HG03108 (cell line): ENCODE data around the gene HAGHL.
"Not testable (repeated sequence)": the region's sequence is repeated elsewhere in the genome, so short reads cannot be mapped to it uniquely, and the experiment has no call there.

Source experiments
- ATAC-seq: cut with Tn5 transposase; IDR thresholded peaks from one replicate; pipeline ENCODE4 v1.9.1; 2021; ENCODE audit warnings: moderate library complexity; ENCODE audit not compliant: unreplicated experiment

The HAGHL gene

DNA sequence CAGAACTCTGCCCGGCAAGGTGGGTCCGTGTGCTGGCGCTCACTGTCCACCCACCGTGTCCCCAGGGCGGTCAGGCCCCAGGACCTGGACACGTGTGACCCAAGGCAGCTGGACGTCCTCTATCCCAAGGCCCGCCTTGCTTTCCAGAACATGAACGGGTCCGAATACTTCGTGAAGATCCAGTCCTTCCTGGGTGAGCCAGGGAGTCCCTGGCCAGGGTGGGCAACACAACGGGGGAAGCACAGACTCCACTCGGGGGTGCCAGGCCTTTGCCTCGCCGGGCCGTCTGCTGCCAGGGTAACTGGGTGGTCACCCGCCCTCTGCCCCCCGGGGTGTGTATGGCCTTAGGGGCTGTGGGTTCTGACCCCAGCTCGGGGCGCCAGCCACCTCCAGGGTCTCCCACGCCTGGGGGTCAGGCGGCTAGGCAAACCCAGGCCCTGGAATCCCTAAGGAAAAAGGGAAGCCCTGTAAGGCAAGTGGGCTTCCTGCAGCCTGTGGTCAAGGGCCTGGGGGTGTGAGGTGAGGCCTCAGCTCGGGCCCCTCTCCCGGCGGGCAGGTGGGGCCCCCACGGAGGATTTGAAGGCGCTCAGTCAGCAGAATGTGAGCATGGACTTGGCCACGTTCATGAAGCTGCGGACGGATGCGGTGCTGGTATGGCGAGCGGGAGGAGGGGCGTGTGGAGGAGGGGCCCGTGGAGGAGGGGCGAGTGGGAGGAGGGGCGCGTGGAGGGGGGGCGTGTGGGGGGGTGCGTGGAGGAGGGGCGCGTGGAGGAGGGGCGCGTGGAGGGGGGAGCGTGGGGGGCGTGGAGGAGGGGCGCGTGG lies 40.1 kb downstream of the HAGHL start:
- no peak for ATAC-seq

DNA sequence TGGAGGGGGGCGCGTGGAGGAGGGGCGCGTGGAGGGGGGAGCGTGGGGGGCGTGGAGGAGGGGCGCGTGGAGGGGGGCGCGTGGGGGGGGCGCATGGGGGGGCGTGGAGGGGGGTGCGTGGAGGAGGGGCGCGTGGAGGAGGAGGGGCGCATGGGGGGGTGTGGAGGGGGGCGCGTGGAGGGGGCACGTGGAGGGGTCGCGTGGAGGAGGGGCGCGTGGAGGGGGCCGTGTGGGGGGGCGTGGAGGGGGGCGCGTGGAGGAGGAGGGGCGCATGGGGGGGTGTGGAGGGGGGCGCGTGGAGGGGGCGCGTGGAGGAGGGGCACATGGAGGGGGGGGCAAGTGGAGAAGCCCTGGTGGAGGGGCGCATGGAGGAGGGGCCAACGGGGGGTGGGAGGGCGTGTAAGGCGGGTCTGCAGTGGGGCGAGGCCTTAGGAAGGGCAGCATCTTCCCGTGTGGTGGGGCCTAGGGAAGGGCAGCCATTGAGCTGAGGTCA lies 40.9 kb downstream of the HAGHL start:
- ATAC-seq: no peak

DNA sequence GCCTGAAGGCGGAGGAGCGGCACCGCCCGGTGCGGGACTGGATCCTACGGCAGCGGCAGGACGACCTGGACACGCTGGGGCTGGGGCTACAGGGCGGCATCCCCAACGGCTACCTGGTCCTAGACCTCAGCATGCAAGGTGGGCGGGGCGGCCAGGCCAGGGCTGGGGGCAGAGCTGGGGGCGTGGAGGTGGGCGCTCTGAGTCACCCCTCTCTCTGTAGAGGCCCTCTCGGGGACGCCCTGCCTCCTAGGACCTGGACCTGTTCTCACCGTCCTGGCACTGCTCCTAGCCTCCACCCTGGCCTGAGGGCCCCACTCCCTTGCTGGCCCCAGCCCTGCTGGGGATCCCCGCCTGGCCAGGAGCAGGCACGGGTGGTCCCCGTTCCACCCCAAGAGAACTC lies 41.5 kb downstream of the HAGHL start:
- no peak for ATAC-seq

DNA sequence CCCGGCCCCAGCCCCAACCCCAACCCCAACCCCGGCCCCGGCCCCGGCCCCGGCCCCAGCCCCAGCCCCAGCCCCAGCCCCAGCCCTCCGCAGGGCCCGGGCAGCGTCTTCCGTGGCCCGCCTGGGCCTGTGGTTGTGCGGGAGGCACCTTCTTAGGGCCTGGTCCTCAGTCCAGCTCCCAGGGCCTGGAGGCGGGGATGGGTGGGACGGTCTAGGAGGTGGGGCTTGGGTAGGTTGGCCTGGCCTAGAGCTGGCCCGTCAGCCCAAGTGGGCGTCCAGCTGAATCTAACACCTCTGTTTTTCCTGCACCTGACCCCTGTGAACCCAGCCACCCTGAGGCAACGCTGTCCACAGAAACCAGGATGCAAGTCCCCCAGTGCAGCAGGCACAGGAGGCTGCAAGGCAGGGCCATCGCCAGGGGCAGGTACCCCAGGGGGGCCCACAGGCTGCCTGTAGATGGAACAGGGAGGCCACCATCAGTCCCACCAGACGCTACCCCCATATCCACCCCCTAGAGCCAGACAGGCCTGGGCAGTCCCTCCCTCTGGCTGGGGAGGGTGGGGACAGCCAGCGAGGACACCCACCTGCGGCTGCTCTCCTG lies 42.4 kb downstream of the HAGHL start:
- ATAC-seq: no peak

DNA sequence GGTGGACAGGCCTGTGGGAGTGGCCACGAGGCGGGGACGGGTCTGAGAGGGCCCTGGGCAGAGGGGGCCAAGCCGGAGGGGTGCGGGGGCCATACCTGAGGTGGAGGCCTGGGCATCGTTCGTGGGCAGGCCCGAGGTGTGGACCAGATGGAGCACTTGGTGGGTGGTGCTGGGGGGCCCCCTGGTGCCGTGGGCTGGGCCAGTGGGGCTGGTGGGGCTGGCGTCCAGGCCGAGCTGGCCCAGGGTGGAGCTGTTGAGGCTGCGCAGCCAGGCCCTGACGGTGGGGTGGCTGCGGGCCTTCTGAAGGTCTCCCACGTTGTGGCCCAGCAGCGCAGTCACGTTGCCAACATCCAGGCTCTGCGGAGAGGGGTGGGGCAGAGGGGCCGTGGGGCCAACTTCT lies 43.0 kb downstream of the HAGHL start:
- ATAC-seq: no peak

DNA sequence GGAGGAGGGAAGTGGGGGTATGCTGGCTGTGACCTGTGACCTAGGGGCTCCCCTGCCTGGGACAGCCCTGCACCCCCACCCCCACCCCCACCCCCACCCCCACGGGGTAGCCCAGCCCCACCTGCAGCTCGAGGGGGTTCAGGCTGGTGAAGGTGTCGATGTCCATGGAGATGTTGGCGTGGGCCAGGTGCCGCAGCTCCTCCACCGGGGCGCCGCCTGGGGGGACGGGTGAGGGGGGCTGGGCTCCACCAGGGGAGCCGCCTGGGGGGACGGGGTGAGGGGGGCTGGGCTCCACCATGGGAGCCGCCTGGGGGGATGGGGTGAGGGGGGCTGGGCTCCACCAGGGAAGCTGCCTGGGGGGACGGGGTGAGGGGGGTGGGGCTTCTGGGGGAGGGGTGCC lies 43.5 kb downstream of the HAGHL start:
- ATAC-seq: no peak

DNA sequence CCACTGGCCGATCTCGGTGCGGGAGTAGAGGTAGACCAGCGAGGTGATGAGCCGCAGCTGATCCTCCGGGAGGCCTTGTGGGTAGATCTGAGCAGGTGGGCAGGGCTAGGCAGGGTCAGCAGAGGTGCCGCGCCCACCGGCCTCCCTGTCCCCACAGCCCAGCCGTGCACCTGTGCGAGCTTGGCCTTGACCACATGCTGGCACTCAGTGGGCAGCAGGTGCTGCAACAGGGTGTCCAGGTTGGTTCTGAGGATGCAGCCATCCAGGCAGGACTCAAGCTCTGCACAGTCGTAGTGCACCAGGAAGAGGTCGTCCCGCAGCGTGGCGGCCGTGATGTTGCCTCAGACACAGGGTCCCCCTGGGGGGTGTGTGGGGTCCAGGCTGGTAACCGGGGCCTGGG lies 46.1 kb downstream of the HAGHL start:
- no peak for ATAC-seq

DNA sequence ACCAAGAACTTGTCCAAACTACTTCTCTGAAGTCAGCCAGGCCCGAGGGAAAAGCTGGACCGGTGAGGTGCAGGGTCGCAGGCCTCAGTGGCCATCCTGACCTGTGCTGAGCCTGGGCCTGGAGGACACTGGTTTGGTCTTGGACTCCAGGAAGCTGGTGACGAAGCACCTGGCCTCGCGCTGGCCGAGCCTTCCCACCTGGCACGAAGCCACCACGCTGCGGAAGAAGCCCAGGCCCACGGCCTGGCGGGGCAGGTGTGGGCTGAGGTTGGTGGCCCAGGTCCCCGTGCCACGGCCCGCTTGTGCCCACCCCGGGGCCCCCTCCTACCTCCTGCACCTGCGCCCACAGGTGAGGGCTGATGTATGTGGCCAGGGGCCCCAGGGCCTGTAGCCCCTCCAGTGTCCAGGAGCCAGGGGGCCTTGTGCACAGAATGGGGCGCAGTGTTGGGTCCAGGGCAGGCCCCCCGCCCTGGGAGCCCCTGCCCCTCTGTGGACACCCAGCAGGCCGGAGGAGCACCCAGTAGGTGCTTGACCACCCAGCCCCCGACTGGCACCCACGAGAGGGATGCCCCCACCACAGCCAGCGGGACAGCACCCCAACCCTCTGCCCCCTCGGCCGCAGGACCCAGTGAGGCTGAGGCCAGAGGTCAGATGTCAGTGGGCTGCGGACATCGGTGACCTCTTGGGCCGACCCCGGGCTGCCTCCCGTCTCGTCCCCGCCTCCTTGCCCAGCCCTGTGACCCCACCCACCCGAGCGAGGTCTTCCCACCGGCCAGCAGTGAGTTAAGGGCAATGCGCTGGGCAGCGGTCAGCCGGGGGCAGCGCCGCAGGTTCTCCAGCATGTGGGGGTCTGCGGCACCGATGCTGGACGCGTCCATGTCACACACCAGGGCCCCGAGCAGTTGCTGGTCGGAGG lies 47.4 kb downstream of the HAGHL start:
- no peak for ATAC-seq

DNA sequence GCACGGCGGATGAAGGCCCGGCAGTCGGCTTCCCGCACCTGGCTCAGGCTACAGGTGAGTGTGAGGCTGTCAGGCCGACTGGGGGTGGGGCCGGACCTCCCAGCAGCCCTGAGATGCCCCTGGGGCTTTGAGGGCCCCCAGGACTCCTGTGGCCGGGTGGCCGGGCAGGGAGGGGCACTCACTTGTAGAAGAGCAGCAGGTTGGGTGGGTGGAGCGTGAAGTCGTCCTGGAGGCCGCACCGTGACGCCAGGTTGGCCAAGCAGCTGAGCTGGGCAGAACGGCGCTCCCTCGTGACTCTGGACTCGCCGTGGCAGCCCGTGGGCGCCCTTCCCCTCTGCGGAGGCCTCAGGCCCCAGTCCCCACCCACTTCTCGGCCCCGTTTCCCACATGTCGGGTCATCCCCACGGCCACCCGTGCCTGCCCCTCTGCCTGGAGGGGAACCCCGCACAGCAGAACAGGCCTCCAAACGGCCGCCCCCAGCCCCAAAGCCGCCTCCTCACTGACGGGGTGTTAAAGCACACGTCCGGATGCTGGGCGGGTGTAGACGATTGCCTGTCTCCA lies 48.4 kb downstream of the HAGHL start:
- no peak for ATAC-seq

DNA sequence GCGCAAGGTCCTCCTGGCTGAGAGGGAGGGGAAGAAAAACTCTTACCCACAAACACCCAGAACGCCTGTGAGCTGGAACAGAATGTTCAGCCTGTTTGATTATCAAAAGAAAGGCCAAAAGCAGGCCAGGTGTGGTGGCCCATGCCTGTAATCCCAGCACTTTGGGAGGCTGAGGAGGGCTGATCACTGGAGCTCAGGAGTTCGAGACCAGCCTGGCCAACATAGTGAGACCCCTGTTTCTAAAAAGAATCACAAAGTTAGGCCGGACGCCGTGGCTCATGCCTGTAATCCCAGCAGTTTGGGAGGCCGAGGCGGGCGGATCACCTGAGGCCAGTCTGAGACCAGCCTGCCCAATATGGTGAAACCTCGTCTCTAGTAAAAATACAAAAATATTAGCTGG lies 49.4 kb downstream of the HAGHL start:
- not testable (repeated sequence) for ATAC-seq

DNA sequence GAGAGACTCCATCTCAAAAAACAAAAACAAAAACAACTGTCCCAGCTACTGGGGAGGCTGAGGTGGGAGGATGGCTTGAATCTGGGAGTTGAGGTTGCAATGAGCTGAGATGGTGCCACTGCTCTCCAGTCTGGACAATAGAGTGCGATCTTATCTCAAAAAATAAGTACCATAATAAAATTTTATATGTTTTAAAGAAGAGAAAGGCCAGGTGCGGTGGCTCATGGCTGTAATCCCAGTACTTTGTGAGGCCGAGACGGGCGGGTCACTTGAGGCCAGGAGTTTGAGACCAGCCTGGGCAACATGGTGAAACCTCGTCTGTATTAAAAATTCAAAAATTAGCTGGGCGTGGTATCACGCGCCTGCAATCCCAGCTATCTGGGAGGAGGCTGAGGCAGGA lies 49.9 kb downstream of the HAGHL start:
- ATAC-seq: no peak

DNA sequence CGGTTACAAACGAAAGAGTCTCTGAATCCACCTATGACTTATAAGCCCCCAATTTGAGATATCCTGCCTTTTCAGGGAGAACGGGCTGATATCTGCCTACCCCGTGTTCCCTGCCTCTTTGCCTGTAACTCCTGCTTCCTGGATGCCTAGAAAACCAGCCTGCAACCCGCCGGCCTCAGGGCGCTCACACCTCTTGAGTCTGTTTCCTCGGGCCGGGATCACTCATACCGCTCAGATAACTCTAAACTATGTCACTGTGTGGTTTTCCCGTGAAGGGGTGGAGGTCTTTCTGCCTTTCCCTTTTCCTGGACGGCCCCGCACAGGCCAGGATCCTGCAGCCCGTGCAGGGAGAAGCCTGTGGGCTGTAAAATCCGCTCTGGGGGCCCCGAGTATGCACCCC lies 50.9 kb downstream of the HAGHL start:
- ATAC-seq: no peak

DNA sequence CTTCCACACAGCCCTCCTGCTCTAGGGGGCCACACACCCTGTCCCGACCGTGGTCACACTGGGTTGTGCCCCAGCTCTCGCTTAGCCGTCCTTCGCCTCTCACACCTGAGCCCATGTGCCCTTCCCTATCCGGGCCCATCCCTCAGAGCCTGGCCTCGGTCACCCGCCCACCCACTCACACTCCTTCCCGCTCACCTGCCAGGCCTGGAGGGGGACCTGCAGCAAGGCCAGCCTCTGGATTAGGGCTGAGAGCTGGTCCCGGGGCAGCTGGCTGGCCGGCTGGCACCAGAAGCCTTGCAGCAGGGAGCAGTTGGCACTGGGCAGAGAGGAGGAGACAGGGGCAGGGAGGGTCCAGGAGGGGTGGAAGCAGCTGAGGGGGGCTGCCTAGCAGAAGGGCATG lies 51.5 kb downstream of the HAGHL start:
- no peak for ATAC-seq

DNA sequence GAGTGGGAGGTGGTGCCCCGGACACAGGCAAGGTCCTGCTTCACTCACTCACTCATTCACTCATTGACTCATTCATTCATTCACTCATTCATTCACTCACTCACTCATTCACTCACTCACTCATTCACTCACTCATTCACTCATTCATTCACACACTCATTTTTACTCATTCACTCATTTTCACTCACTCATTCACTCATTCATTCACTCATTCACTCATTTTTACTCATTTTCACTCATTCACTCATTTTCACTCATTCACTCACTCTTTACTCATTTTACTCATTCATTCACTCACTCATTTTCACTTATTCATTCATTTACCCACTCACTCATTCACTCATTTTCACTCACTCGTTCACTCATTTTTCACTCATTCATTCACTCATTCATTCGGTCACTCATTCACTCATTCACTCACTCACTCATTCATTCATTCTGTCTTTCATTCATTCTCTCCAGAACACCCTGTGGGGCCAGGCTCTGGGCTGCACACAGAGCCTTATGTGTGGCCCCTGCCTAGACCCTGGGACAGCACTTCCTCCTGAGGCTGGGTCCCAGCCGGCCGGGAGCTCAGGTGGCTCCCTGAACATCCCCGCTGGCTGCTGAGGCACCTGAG lies 52.1 kb downstream of the HAGHL start:
- ATAC-seq: no peak
